Neural cell (in vitro differentiated cells): ENCODE data around the gene CYB561D1. TPM values are rescaled to one million over a fixed set of nuclear protein-coding genes. Genes with fewer than 3 reads are reported as not detected.

Experiments used
- H2AFZ ChIP-seq: fragments of 200-600, 300-800 bp; sonication (generic), shearing (Covaris generic); 2 replicates; pipeline ENCODE4 v1.6.0; 2014; ENCODE audit warnings: low read depth, mild to moderate bottlenecking, antibody characterized with exemption, low read length, moderate library complexity
- H3F3A ChIP-seq: fragments of 200-600 bp; shearing (Covaris generic); 2 replicates; pipeline ENCODE4 v1.6.1; 2016; ENCODE audit warnings: mild to moderate bottlenecking, moderate library complexity, mixed read lengths, antibody characterized with exemption, low read length; ENCODE audit not compliant: insufficient read depth, poor library complexity, severe bottlenecking
- H3K27ac ChIP-seq: fragments of 200-600, 300-800 bp; sonication (generic), shearing (Covaris generic); 2 replicates; pipeline ENCODE4 v1.5.1; 2014; ENCODE audit warnings: mild to moderate bottlenecking, low read length, moderate library complexity
- H3K27me3 ChIP-seq: fragments of 300-800, 200-600 bp; sonication (generic), shearing (Covaris generic); 2 replicates; pipeline ENCODE4 v1.6.0; 2014; ENCODE audit warnings: mild to moderate bottlenecking, low read depth, low read length, moderate library complexity; ENCODE audit not compliant: insufficient read depth
- H3K36me3 ChIP-seq: fragments of 300-800, 200-600 bp; sonication (generic), shearing (Covaris generic); 2 replicates; pipeline ENCODE4 v1.5.1; 2014; ENCODE audit warnings: mild to moderate bottlenecking, antibody characterized with exemption, low read length, moderate library complexity; ENCODE audit not compliant: insufficient read depth
- H3K4me2 ChIP-seq: fragments of 300-800, 200-600 bp; sonication (generic), shearing (Covaris generic); 2 replicates; pipeline ENCODE4 v1.6.0; 2014; ENCODE audit warnings: mild to moderate bottlenecking, low read length
- H3K4me3 ChIP-seq: fragments of 300-800, 200-600 bp; sonication (generic), shearing (Covaris generic); 2 replicates; pipeline ENCODE4 v1.5.1; 2014; ENCODE audit warnings: mild to moderate bottlenecking, low read length, moderate library complexity
- H3K79me2 ChIP-seq: fragments of 200-600 bp; shearing (Covaris generic); replicated peaks from 2 replicates; pipeline ENCODE4 v1.6.0; 2014; ENCODE audit warnings: mild to moderate bottlenecking, low read length, moderate library complexity; ENCODE audit not compliant: insufficient read depth
- H3K9ac ChIP-seq: fragments of 300-800, 200-600 bp; sonication (generic), shearing (Covaris generic); 2 replicates; pipeline ENCODE4 v1.6.1; 2016; ENCODE audit warnings: mild to moderate bottlenecking, low read length, mixed read lengths
- H3K9me2 ChIP-seq: fragments of 200-600 bp; shearing (Covaris generic); 2 replicates; pipeline ENCODE4 v1.6.1; 2016; ENCODE audit warnings: mild to moderate bottlenecking, low read length, mixed read lengths; ENCODE audit not compliant: insufficient read depth
- H3K9me3 ChIP-seq: fragments of 200-600, 300-800 bp; sonication (generic), shearing (Covaris generic); 2 replicates; pipeline ENCODE4 v1.6.1; 2016; ENCODE audit warnings: mild to moderate bottlenecking, mixed run types, low read length, moderate library complexity, mixed read lengths
- H4K20me1 ChIP-seq: fragments of 200-600 bp; shearing (Covaris generic); 2 replicates; pipeline ENCODE4 v1.6.1; 2016; ENCODE audit warnings: mild to moderate bottlenecking, mixed run types; ENCODE audit not compliant: insufficient read depth
- CTCF ChIP-seq: fragments of 450-650 bp; IDR thresholded peaks from 2 replicates; pipeline ENCODE4 v1.5.1; 2014; ENCODE audit warnings: antibody characterized with exemption, mild to moderate bottlenecking, moderate library complexity; ENCODE audit not compliant: poor library complexity, severe bottlenecking
- EP300 ChIP-seq: fragments of 450-650 bp; conservative IDR thresholded peaks from 2 replicates; pipeline ENCODE4 v1.6.1; 2014; ENCODE audit warnings: antibody characterized with exemption, mild to moderate bottlenecking, moderate library complexity; ENCODE audit not compliant: poor library complexity, severe bottlenecking
- EZH2 ChIP-seq: fragments of 200-600, 300-800 bp; shearing (Covaris generic), sonication (generic); IDR thresholded peaks from 2 replicates; pipeline ENCODE4 v1.6.1; 2014; ENCODE audit warnings: antibody characterized with exemption, low read length, borderline replicate concordance, mild to moderate bottlenecking; ENCODE audit not compliant: insufficient read depth, poor library complexity, severe bottlenecking
- MXI1 ChIP-seq: fragments of 450-650 bp; conservative IDR thresholded peaks from 2 replicates; pipeline ENCODE4 v1.6.1; 2014; ENCODE audit warnings: antibody characterized with exemption, mild to moderate bottlenecking; ENCODE audit not compliant: poor library complexity, severe bottlenecking
- POLR2AphosphoS5 ChIP-seq: IDR thresholded peaks from 2 replicates; pipeline ENCODE4 v1.6.1; 2012
- RAD21 ChIP-seq: fragments of 450-650 bp; conservative IDR thresholded peaks from 2 replicates; pipeline ENCODE4 v1.6.1; 2014; ENCODE audit warnings: antibody characterized with exemption, mild to moderate bottlenecking, moderate library complexity
- REST ChIP-seq: IDR thresholded peaks from 2 replicates; pipeline ENCODE4 v1.6.1; 2012; ENCODE audit warnings: borderline replicate concordance
- SMC3 ChIP-seq: fragments of 450-650 bp; conservative IDR thresholded peaks from 2 replicates; pipeline ENCODE4 v1.6.1; 2014; ENCODE audit warnings: antibody characterized with exemption, mild to moderate bottlenecking, moderate library complexity; ENCODE audit not compliant: poor library complexity
- TAF1 ChIP-seq: IDR thresholded peaks from 2 replicates; pipeline ENCODE4 v1.6.1; 2012; ENCODE audit warnings: low read depth
- polyA plus RNA-seq: library from polyadenylated mRNA; depleted of rRNA; stranded (reverse); fragments of >200 nt; gene quantifications from 2 replicates; pipeline ENCODE4 v1.2.3, GENCODE V29; 2014

The CYB561D1 gene
- polyA plus RNA-seq, 1 donor from 2014 or later, result 7.2 TPM

- TF ChIP-seq EZH2 (no peak), EP300 (peak; percentile 54), TAF1 (peak; percentile 93), SMC3 (no peak), POLR2AphosphoS5 (peak; percentile 100), MXI1 (peak; percentile 75), RAD21 (peak; percentile 49), CTCF (no peak), REST (peak; percentile 81)
- Histone ChIP-seq H3K9me3 (no peaks in the 10 kb centered on the region), H3K79me2 (peaks cover 52% of the 10 kb centered on the region), H2AFZ (peak within 1 kb of the TSS; percentile 80), H3K9ac (peak within 1 kb of the TSS; percentile 95), H4K20me1 (no peaks in the 10 kb centered on the region), H3K4me2 (peak within 1 kb of the TSS; percentile 97), H3F3A (peaks cover 4% of the 10 kb centered on the region), H3K27ac (peak within 1 kb of the TSS; percentile 95), H3K4me3 (peak within 1 kb of the TSS; percentile 94), H3K9me2 (no peaks in the 10 kb centered on the region), H3K27me3 (no peaks in the 10 kb centered on the region), H3K36me3 (no peaks in the 10 kb centered on the region)
These were observed 54.7 kb downstream of the CYB561D1 start, which contains the start of gene GNAI3 for GRCh38 chr1:109548321-109549267. GNAI3 (plus strand) TSS chr1:109548615; CDS start chr1:109548721, 106 bp downstream.

Other genes with a start within 250 kb of the CYB561D1 start
- 7.9 and 9.5 TPM in 2 replicates for gene CELSR2, start 244.6 kb upstream of the CYB561D1 start, polyA plus RNA-seq
- gene PSRC1, start 210.9 kb upstream of the CYB561D1 start, polyA plus RNA-seq, result 5.4 and 7.9 TPM in 2 replicates
- 0.78 and 1.6 TPM in 2 replicates for gene MYBPHL, start 187.1 kb upstream of the CYB561D1 start, polyA plus RNA-seq
- 31.4 and 33.3 TPM in 2 replicates for gene SORT1, start 96.2 kb upstream of the CYB561D1 start, polyA plus RNA-seq
- 98.8 and 99.8 TPM in 2 replicates for gene PSMA5, start 67.6 kb upstream of the CYB561D1 start, polyA plus RNA-seq
- not detected in 2 replicates for gene SYPL2, start 27.5 kb upstream of the CYB561D1 start, polyA plus RNA-seq
- 14.3 and 16.9 TPM in 2 replicates for gene ATXN7L2, start 10.2 kb upstream of the CYB561D1 start, polyA plus RNA-seq
- 12.0 and 12.6 TPM in 2 replicates for gene AMIGO1, start 15.6 kb downstream of the CYB561D1 start, polyA plus RNA-seq
- gene GPR61, start 45.8 kb downstream of the CYB561D1 start, polyA plus RNA-seq, result 9.7 and 13.2 TPM in 2 replicates
- gene GNAI3, start 54.5 kb downstream of the CYB561D1 start, polyA plus RNA-seq, result 10.6 and 10.9 TPM in 2 replicates
- 1.5 TPM in 1 of 2 replicates, not detected in the other for gene GNAT2, start 125.5 kb downstream of the CYB561D1 start, polyA plus RNA-seq
- gene AMPD2, start 125.7 kb downstream of the CYB561D1 start, polyA plus RNA-seq, result 104 and 111 TPM in 2 replicates
- gene GSTM4, start 162.0 kb downstream of the CYB561D1 start, polyA plus RNA-seq, result 0.06 and 0.71 TPM in 2 replicates
- gene GSTM2, start 174.0 kb downstream of the CYB561D1 start, polyA plus RNA-seq, result 6.8 and 10.2 TPM in 2 replicates
- not detected in 2 replicates for gene GSTM1, start 193.7 kb downstream of the CYB561D1 start, polyA plus RNA-seq
- not detected in 2 replicates for gene GSTM5, start 218.2 kb downstream of the CYB561D1 start, polyA plus RNA-seq
- 150 and 195 TPM in 2 replicates for gene GSTM3, start 246.9 kb downstream of the CYB561D1 start, polyA plus RNA-seq